Measurements from ENCODE around the gene ZNF566.

ZNF566 gene

DNA sequence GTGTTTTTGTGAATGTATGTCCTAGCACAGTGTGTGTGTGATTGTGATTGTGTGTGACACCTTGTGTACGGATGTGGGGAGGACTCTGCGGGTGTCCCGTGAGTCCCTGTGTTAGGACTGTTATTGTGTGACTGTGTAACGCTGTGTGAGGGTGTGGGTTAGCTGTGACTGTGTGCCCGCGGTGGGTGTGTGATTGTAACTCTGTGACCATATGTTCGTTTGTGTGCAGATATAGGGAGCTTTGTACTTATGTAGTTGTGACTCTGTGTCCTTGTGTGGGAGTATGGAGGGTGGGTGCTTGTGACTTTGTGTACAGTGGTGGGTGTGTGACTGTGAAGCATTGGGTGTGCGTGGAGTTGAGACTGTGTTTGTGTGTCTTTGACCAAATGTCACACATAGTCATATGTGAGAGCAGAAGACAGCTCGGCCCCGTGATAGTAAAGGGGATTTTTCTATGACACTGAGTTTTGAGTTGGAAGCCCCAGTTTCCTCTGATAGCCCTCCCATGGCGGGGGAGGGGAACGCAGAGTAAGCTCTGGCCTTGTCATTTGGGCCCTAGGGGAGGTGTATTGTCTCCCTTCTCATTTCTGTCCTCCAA lies 39.7 kb upstream of the ZNF566 start (continued):
- TF ChIP-seq, protein P1, sequence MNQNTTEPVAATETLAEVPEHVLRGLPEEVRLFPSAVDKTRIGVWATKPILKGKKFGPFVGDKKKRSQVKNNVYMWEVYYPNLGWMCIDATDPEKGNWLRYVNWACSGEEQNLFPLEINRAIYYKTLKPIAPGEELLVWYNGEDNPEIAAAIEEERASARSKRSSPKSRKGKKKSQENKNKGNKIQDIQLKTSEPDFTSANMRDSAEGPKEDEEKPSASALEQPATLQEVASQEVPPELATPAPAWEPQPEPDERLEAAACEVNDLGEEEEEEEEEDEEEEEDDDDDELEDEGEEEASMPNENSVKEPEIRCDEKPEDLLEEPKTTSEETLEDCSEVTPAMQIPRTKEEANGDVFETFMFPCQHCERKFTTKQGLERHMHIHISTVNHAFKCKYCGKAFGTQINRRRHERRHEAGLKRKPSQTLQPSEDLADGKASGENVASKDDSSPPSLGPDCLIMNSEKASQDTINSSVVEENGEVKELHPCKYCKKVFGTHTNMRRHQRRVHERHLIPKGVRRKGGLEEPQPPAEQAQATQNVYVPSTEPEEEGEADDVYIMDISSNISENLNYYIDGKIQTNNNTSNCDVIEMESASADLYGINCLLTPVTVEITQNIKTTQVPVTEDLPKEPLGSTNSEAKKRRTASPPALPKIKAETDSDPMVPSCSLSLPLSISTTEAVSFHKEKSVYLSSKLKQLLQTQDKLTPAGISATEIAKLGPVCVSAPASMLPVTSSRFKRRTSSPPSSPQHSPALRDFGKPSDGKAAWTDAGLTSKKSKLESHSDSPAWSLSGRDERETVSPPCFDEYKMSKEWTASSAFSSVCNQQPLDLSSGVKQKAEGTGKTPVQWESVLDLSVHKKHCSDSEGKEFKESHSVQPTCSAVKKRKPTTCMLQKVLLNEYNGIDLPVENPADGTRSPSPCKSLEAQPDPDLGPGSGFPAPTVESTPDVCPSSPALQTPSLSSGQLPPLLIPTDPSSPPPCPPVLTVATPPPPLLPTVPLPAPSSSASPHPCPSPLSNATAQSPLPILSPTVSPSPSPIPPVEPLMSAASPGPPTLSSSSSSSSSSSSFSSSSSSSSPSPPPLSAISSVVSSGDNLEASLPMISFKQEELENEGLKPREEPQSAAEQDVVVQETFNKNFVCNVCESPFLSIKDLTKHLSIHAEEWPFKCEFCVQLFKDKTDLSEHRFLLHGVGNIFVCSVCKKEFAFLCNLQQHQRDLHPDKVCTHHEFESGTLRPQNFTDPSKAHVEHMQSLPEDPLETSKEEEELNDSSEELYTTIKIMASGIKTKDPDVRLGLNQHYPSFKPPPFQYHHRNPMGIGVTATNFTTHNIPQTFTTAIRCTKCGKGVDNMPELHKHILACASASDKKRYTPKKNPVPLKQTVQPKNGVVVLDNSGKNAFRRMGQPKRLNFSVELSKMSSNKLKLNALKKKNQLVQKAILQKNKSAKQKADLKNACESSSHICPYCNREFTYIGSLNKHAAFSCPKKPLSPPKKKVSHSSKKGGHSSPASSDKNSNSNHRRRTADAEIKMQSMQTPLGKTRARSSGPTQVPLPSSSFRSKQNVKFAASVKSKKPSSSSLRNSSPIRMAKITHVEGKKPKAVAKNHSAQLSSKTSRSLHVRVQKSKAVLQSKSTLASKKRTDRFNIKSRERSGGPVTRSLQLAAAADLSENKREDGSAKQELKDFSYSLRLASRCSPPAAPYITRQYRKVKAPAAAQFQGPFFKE (tag by site-specific recombination; IDR thresholded peaks at IDR 0.05; ENCODE audit: borderline replicate concordance) = no peak
- TF ChIP-seq SP3 (tag by site-specific recombination; IDR thresholded peaks at IDR 0.05) (no peak), ZNF791 (tag by site-specific recombination; IDR thresholded peaks at IDR 0.05) (0 out of 2 replicates have a peak, but pooled peaks have one; percentile 8), ZNF23 (tag by site-specific recombination; IDR thresholded peaks at IDR 0.05; ENCODE audit: borderline replicate concordance) (no peak), ZNF544 (tag by site-specific recombination; IDR thresholded peaks at IDR 0.05) (no peak), PRDM1 (tag by site-specific recombination; IDR thresholded peaks at IDR 0.05) (no peak; the same call in 1 of the 2 replicates), ZSCAN30 (tag by site-specific recombination; IDR thresholded peaks at IDR 0.05) (no peak), ZBTB20 (tag by site-specific recombination; IDR thresholded peaks at IDR 0.05) (peak; percentile 88; the same call in 1 of the 2 replicates), ZNF670 (tag by site-specific recombination; IDR thresholded peaks at IDR 0.05; ENCODE audit: low read depth) (peak; percentile 96), ZNF837 (tag by site-specific recombination; IDR thresholded peaks at IDR 0.05) (peak; percentile 96), ZNF157 (tag by site-specific recombination; IDR thresholded peaks at IDR 0.05) (peak; percentile 64), ZNF10 (tag by site-specific recombination; IDR thresholded peaks at IDR 0.05) (no peak), ZNF777 (tag by site-specific recombination; IDR thresholded peaks at IDR 0.05; ENCODE audit: borderline replicate concordance) (peak; percentile 86; the same call in 1 of the 2 replicates), ZNF114 (tag by site-specific recombination; IDR thresholded peaks at IDR 0.05) (no peak), ZNF350 (tag by site-specific recombination; IDR thresholded peaks at IDR 0.05) (no peak), ZNF175 (tag by site-specific recombination; IDR thresholded peaks at IDR 0.05) (no peak; the same call in 1 of the 2 replicates), ZNF76 (tag by site-specific recombination; IDR thresholded peaks at IDR 0.05; ENCODE audit: borderline replicate concordance, low read depth) (no peak), ZNF501 (tag by site-specific recombination; IDR thresholded peaks at IDR 0.05) (peak; percentile 78; the same call in 1 of the 2 replicates), KLF16 (tag by site-specific recombination; IDR thresholded peaks at IDR 0.05) (0 out of 2 replicates have a peak, but pooled peaks have one; percentile 31), GLI4 (tag by site-specific recombination; IDR thresholded peaks at IDR 0.05) (no peak), ZNF341 (tag by site-specific recombination; IDR thresholded peaks at IDR 0.05; ENCODE audit: low read depth) (no peak), HOXC10 (CRISPR knock-in tag; IDR thresholded peaks at IDR 0.05) (no peak), ZBTB7A (tag by site-specific recombination; IDR thresholded peaks at IDR 0.05; ENCODE audit: low read depth) (no peak), KLF9 (tag by site-specific recombination; IDR thresholded peaks at IDR 0.05; ENCODE audit: low read depth) (peak; percentile 70), ZNF785 (tag by site-specific recombination; IDR thresholded peaks at IDR 0.05) (peak; percentile 95; the same call in 1 of the 2 replicates)
- TF ChIP-seq, protein P2, sequence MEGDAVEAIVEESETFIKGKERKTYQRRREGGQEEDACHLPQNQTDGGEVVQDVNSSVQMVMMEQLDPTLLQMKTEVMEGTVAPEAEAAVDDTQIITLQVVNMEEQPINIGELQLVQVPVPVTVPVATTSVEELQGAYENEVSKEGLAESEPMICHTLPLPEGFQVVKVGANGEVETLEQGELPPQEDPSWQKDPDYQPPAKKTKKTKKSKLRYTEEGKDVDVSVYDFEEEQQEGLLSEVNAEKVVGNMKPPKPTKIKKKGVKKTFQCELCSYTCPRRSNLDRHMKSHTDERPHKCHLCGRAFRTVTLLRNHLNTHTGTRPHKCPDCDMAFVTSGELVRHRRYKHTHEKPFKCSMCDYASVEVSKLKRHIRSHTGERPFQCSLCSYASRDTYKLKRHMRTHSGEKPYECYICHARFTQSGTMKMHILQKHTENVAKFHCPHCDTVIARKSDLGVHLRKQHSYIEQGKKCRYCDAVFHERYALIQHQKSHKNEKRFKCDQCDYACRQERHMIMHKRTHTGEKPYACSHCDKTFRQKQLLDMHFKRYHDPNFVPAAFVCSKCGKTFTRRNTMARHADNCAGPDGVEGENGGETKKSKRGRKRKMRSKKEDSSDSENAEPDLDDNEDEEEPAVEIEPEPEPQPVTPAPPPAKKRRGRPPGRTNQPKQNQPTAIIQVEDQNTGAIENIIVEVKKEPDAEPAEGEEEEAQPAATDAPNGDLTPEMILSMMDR (tag by site-specific recombination; IDR thresholded peaks at IDR 0.05) = peak; percentile 13
- TF ChIP-seq, protein P3, sequence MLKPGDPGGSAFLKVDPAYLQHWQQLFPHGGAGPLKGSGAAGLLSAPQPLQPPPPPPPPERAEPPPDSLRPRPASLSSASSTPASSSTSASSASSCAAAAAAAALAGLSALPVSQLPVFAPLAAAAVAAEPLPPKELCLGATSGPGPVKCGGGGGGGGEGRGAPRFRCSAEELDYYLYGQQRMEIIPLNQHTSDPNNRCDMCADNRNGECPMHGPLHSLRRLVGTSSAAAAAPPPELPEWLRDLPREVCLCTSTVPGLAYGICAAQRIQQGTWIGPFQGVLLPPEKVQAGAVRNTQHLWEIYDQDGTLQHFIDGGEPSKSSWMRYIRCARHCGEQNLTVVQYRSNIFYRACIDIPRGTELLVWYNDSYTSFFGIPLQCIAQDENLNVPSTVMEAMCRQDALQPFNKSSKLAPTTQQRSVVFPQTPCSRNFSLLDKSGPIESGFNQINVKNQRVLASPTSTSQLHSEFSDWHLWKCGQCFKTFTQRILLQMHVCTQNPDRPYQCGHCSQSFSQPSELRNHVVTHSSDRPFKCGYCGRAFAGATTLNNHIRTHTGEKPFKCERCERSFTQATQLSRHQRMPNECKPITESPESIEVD (tag by site-specific recombination; IDR thresholded peaks at IDR 0.05) = no peak
- TF ChIP-seq, protein P4, sequence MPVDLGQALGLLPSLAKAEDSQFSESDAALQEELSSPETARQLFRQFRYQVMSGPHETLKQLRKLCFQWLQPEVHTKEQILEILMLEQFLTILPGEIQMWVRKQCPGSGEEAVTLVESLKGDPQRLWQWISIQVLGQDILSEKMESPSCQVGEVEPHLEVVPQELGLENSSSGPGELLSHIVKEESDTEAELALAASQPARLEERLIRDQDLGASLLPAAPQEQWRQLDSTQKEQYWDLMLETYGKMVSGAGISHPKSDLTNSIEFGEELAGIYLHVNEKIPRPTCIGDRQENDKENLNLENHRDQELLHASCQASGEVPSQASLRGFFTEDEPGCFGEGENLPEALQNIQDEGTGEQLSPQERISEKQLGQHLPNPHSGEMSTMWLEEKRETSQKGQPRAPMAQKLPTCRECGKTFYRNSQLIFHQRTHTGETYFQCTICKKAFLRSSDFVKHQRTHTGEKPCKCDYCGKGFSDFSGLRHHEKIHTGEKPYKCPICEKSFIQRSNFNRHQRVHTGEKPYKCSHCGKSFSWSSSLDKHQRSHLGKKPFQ (tag by site-specific recombination; IDR thresholded peaks at IDR 0.05) = no peak; the same call in 1 of the 2 replicates
- TF ChIP-seq, protein P5, sequence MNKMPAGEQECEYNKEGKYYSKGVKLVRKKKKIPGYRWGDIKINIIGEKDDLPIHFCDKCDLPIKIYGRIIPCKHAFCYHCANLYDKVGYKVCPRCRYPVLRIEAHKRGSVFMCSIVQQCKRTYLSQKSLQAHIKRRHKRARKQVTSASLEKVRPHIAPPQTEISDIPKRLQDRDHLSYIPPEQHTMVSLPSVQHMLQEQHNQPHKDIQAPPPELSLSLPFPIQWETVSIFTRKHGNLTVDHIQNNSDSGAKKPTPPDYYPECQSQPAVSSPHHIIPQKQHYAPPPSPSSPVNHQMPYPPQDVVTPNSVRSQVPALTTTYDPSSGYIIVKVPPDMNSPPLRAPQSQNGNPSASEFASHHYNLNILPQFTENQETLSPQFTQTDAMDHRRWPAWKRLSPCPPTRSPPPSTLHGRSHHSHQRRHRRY (tag by site-specific recombination; IDR thresholded peaks at IDR 0.05) = peak; percentile 95; the same call in 1 of the 2 replicates
